Stimulated activated naive CD8-positive, alpha-beta T cell treated with anti-CD3 and anti-CD28 coated beads, Interleukin-15, amount 100 ng/mL, for 72 hours (primary cell): ENCODE results near the gene REXO1.

Experiments used
- ATAC-seq: fragments of 150-1000 bp; cut with Tn5 transposase; 2 replicates; pipeline ENCODE4 v1.10.0; 2021; ENCODE audit warnings: mild to moderate bottlenecking, moderate library complexity
- DNase-seq, 2 donors: peaks; one replicate each; pipeline ENCODE4 v3.0.0; 2021 to 2022
- H3K27ac Mint-ChIP-seq, 2 donors: one replicate each; pipeline ENCODE4 v1.8.0; 2022; ENCODE audit warnings: mild to moderate bottlenecking in 2 of 2, mixed read lengths in 2 of 2, moderate library complexity in 2 of 2
- H3K27me3 Mint-ChIP-seq: one replicate; pipeline ENCODE4 v1.8.0; 2022; ENCODE audit warnings: mixed read lengths
- H3K4me1 Mint-ChIP-seq: one replicate; pipeline ENCODE4 v1.8.0; 2022; ENCODE audit warnings: mild to moderate bottlenecking, mixed read lengths
- H3K4me3 Mint-ChIP-seq, 2 donors: one replicate each; pipeline ENCODE4 v1.8.0; 2022; ENCODE audit warnings: mild to moderate bottlenecking in 2 of 2, mixed read lengths in 2 of 2, moderate library complexity in 1 of 2
- H3K9me3 Mint-ChIP-seq, 2 donors: one replicate each; pipeline ENCODE4 v1.8.0; 2022; ENCODE audit warnings: mixed read lengths in 2 of 2

The REXO1 gene

DNA sequence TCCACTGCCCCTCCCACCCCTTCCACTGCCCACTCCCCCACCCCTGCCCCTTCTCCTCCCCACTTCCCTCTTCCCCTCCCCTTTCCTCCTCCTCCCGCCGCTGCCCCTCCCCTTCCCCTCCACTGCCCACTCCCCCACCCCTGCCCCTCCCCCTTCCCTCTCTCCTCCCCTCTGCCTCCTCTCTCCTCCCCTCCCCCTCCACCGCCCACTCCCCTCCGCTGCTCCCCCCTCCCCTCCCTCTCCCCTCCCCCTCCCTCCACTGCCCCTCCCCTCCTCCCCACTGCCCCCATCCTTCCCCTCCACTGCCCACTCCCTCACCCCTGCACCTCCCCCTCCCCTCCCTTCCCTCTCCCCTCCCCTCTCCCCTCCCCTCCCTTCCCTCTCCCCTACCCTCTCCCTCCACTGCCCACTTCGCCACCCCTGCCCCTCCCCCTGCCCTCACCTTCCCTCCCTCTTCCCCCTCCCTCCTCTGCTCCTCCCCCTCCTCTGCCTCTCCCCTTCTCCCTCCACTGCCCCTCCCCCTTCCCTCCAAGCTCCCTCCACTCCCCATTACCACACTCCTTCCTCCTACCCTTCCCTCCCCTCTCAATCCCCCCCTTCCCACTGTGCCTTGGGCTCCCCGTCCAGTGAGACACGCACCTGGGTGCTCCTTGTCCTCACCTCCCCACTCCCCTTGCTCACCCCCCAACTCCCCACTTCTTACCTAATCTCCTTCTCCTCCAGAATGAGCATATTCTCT lies 58.1 kb downstream of the REXO1 start:
- Mint-ChIP-seq H3K27ac (no peak overlapping the region), H3K4me1 (peaks cover 9% of the 10 kb centered on the region), H3K27me3 (peaks cover 62% of the 10 kb centered on the region), H3K4me3 (no peak overlapping the region), H3K9me3 (no peaks in the 10 kb centered on the region)
- DNase-seq: no peak
- ATAC-seq: no peak

DNA sequence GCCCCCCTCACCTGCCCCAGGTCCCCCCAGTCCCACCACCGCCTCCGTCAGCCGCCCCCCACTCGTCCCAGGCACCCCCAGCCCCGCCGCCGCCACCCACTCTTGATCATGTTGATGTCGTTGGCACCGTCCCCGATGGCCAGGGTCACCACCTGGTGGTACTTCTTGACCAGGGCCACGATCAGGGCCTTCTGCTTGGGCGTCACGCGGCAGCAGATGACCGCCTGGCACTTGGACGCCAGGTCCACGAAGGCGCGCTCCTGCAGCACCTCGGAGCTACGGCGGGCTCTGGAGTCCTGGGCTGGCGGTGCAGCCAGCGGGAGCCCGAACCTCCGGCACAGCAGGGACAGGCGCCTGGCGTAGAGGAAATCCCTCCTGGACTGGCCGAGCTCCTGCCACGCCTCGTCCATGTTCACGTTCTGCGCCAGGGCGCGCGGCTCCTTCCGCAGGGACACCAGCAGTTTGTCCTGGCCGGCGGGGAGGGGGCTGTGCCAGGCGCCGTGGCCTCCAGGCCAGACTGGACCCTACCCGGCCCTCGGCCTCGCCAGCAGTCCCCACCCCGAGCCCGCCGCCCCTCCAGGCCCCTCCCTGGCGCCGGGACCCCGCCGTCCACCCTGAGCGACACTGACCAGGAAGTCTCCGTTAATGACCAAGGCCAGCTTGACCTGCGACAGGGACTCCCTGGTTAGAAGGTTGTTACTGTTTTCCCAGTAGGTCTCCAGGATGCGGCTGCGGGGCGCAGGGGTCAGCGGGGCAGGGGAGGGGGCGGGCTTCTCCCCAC lies 58.8 kb downstream of the REXO1 start:
- peaks cover 5% of the 10 kb centered on the region for H3K4me1 Mint-ChIP-seq

GRCh38 chr19:1787116-1787515 lies 61.2 kb downstream of the REXO1 start:
- no peaks in the 10 kb centered on the region for H3K4me1 Mint-ChIP-seq

More for the DNA sequence above, 58.8 kb downstream of the REXO1 start:
- no peak for ATAC-seq
- Mint-ChIP-seq H3K4me3 (no peak overlapping the region), H3K9me3 (no peaks in the 10 kb centered on the region), H3K27ac (no peak overlapping the region), H3K27me3 (peaks cover 61% of the 10 kb centered on the region)
- DNase-seq: no peak

DNA sequence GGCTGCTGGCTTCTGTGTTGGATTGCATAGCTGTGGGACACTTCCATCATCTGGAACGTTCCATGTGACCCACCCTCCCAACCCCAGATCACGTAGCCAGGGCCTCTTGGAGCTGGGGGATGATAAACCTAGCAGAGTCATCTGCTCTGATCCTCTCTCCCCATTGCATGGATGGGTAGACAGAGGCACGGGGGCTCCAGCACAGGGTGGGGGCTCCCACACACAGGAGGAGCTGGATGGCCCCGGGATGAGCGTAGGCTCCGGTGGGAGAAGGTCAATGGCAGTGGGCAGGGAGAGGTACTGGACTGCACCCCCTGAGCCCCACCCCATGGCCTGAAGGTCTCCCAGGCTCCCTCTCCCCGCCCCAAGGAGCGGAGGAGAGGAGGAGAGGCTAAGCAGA lies 61.6 kb downstream of the REXO1 start:
- H3K27me3 Mint-ChIP-seq: peaks cover 75% of the 10 kb centered on the region
- no peaks in the 10 kb centered on the region for H3K9me3 Mint-ChIP-seq
- DNase-seq (no peak), ATAC-seq (no peak)
- no peak overlapping the region for H3K27ac Mint-ChIP-seq
- H3K4me1 Mint-ChIP-seq: no peaks in the 10 kb centered on the region
- no peak overlapping the region for H3K4me3 Mint-ChIP-seq

More at GRCh38 chr19:1787116-1787515, 61.2 kb downstream of the REXO1 start:
- ATAC-seq (no peak), DNase-seq (no peak)
- Mint-ChIP-seq H3K27me3 (peaks cover 75% of the 10 kb centered on the region), H3K27ac (no peak overlapping the region), H3K4me3 (no peak overlapping the region), H3K9me3 (no peaks in the 10 kb centered on the region)

DNA sequence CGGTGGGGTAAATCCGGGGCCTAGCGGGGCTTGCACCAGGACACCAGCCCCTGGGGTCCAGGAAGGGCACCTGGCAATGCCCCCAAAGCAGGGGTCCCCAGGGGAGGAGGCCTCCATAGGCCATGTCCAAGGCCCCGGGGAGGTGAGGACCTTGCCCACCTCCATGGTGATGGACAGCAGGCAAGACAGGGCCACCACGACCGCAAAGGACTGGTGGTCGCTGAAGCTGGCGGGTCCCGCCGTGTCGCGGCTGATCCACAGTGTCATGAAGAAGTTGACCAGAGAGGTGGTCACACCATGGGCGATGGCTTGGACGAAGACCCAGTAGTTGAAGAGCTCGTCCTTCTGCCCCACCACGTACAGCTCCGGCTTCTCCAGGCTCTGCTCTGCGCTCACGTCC lies 63.0 kb downstream of the REXO1 start:
- Mint-ChIP-seq H3K9me3 (no peaks in the 10 kb centered on the region), H3K4me1 (no peaks in the 10 kb centered on the region), H3K27ac (no peak overlapping the region), H3K4me3 (no peak overlapping the region), H3K27me3 (peaks cover 76% of the 10 kb centered on the region)
- ATAC-seq (no peak), DNase-seq (no peak)

DNA sequence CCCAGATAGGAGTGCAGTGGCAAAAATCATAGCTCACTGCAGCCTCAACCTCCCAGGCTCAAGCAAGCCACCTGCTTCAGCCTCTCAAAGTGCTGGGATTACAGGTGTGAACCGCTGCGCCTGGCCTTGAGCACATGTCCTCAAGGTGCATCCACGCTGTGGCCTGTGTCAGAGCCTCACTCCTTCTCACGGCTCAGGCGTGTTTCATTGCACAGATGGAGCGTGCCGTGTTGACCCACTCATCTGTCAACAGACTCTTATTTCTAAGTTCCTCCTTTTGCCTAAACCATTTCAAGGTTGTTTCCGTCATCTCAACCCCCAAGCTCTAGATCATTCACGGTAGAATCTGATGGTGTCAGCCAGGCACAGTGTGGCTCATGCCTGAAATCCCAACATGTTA lies 64.4 kb downstream of the REXO1 start:
- H3K4me3 Mint-ChIP-seq: no peak overlapping the region

GRCh38 chr19:1783354-1783753 lies 64.9 kb downstream of the REXO1 start:
- Mint-ChIP-seq H3K27ac (no peak overlapping the region), H3K4me3 (no peak overlapping the region), H3K4me1 (no peaks in the 10 kb centered on the region), H3K27me3 (peaks cover 83% of the 10 kb centered on the region), H3K9me3 (no peaks in the 10 kb centered on the region)
- no peak for ATAC-seq
- DNase-seq: no peak

More for the DNA sequence above, 64.4 kb downstream of the REXO1 start:
- H3K27me3 Mint-ChIP-seq: peaks cover 83% of the 10 kb centered on the region
- no peak for ATAC-seq
- DNase-seq: no peak
- no peak overlapping the region for H3K27ac Mint-ChIP-seq
- H3K4me1 Mint-ChIP-seq: no peaks in the 10 kb centered on the region
- H3K9me3 Mint-ChIP-seq: no peaks in the 10 kb centered on the region

GRCh38 chr19:1782521-1782920 lies 65.8 kb downstream of the REXO1 start:
- no peak for DNase-seq
- no peak overlapping the region for H3K4me3 Mint-ChIP-seq

GRCh38 chr19:1780272-1780958 lies 67.9 kb downstream of the REXO1 start:
- no peak for DNase-seq
- Mint-ChIP-seq H3K4me1 (peaks cover 8% of the 10 kb centered on the region), H3K9me3 (no peaks in the 10 kb centered on the region), H3K27ac (no peak overlapping the region), H3K4me3 (no peak overlapping the region), H3K27me3 (peaks cover 92% of the 10 kb centered on the region)
- no peak for ATAC-seq

More at GRCh38 chr19:1782521-1782920, 65.8 kb downstream of the REXO1 start:
- no peak overlapping the region for H3K27ac Mint-ChIP-seq
- no peak for ATAC-seq
- no peaks in the 10 kb centered on the region for H3K9me3 Mint-ChIP-seq
- no peaks in the 10 kb centered on the region for H3K4me1 Mint-ChIP-seq
- H3K27me3 Mint-ChIP-seq: peaks cover 87% of the 10 kb centered on the region

DNA sequence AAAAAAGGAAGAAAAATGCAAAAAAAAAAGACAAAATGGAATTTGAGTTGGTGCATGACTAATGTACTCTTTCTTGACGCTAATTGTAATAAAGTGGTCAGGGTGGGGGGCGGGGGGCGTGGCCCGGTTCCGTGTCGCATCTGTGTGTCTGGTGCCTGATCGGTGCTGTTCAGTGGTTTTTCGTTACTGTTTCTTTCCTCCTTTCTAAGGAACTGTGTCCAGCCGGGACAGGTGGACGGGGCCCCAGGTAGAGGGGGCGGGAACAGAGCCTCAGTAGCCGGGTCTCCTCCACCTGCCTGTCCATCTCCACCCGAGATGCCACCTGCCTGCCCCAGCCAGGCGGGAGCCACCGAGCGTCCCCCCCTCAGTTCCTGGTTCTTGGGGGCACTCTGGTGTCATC lies 68.7 kb downstream of the REXO1 start:
- H3K27me3 Mint-ChIP-seq: peaks cover 93% of the 10 kb centered on the region
- no peak for DNase-seq
- no peaks in the 10 kb centered on the region for H3K9me3 Mint-ChIP-seq
- ATAC-seq: no peak
- no peak overlapping the region for H3K27ac Mint-ChIP-seq
- no peak overlapping the region for H3K4me3 Mint-ChIP-seq
- peaks cover 8% of the 10 kb centered on the region for H3K4me1 Mint-ChIP-seq

DNA sequence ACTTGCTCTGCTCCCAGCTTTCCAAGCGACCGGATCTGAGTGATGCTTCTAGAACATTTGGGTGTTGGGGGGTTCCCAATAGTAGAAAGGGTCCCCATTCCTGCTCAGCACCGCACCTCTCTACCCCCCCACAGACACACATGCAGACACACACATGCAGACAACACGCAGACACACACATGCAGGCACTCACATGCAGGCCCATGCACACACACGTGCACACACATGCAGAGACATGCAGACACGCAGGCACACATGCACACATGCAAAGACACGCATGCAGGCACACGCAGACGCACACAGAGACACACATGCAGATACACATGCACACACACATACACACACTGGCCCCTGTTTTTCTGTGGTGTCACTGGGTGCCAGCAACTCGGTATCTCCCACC lies 71.1 kb downstream of the REXO1 start:
- ATAC-seq: no peak

DNA sequence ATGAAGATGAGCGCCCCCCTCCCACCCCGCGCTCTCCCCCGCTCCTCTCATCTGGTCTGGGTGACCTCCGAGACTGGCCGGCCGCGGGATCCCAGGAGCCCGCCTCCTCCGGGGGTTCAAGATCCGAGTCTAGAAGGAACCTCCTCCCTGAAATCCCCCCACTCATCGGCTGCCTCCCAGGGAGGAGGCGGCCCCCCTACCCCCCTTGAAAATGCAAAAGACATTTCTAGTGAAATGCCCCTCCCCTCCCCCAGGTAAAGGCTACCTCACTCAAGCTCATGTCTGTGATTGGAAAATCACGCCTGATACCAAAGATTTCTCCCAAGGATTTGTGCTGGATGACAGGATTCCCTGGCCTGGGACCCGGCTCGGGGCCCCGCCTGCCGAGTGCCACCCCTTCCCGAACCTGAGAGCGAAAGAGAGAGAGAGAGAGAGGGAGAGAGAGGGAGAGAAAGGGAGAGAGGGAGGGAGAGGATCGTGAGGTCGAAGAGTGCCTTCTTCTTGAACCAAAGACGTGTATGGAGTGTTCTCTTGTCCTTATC lies 71.6 kb downstream of the REXO1 start:
- Mint-ChIP-seq H3K27ac (no peak overlapping the region), H3K4me3 (no peak overlapping the region)

More for the DNA sequence above, 71.1 kb downstream of the REXO1 start:
- Mint-ChIP-seq H3K9me3 (no peaks in the 10 kb centered on the region), H3K27me3 (peaks cover 94% of the 10 kb centered on the region), H3K4me1 (peaks cover 8% of the 10 kb centered on the region), H3K4me3 (no peak overlapping the region), H3K27ac (no peak overlapping the region)
- DNase-seq: no peak

DNA sequence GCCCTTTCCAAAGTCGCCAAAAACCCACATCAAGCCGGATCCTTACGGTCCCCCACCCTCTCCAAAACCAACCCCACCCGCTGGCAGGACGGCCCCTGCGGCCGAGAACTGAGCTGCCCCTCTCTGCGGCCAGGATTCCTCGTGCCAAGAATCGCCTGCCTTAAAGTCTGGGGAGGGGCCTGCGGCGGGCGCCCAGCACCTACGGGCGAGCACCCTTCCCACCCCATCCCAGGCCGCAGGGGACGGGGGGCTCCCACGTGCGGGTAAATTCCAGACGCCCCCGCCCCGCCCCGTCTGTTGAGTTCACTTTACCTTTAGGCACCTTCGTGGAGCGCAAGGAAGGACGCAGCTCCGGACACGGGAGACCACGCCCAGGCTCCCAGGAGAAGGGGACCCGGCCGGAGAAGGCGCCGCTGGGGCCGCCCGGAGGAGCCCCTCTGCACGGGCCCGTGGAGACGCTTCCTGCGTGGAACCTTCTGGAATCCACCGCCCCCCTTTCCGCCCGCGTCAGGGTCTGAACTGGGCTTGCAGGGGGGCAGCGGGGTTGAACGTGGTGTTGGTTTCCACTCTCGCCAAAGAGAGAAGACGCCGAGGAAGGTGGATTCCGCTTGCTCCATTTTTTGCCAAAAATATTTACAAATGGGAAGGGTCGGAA lies 72.2 kb downstream of the REXO1 start:
- Mint-ChIP-seq H3K4me1 (peaks cover 8% of the 10 kb centered on the region), H3K9me3 (peaks cover 0 to 5% of the 10 kb centered on the region in 2 donors), H3K27me3 (peaks cover 99% of the 10 kb centered on the region), H3K4me3 (no peak overlapping the region), H3K27ac (no peak overlapping the region)
- DNase-seq (no peak), ATAC-seq (no peak)

More for the DNA sequence above, 71.6 kb downstream of the REXO1 start:
- DNase-seq (no peak), ATAC-seq (no peak)
- Mint-ChIP-seq H3K4me1 (peaks cover 8% of the 10 kb centered on the region), H3K9me3 (no peaks in the 10 kb centered on the region), H3K27me3 (peaks cover 98% of the 10 kb centered on the region)

DNA sequence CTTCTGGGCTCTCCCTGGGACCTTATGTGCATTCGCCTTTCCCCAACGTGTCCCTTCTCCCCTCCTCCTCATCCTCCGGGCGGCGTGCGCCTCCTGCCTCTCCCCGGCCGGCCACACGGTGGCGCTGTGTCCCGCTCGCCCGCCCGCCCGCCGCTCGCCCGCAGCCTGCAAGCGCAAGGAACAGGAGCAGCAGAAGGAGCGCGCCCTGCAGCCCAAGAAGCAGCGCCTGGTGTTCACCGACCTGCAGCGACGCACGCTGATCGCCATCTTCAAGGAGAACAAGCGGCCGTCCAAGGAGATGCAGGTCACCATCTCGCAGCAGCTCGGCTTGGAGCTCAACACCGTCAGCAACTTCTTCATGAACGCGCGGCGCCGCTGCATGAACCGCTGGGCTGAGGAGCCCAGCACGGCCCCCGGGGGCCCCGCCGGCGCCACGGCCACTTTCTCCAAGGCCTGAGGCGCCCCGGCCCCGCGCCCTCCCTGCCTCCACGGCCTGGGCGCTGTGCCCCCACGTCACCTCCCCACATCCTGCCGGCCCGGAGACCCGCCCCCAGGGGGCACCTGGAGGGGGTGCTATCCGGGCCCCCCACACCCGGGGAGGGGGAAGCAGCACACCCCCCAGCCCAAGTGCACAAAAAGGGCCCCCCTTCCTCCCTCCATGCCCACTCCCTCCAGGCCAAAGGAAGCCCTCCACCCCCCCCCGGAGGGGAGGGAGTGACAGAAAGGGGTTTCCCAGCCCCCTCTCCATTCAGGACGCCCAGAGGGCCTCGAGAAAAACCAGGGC lies 73.1 kb downstream of the REXO1 start:
- no peak overlapping the region for H3K27ac Mint-ChIP-seq
- H3K27me3 Mint-ChIP-seq: peaks cover 99% of the 10 kb centered on the region
- DNase-seq (no peak), ATAC-seq (no peak)
- peaks cover 8% of the 10 kb centered on the region for H3K4me1 Mint-ChIP-seq
- H3K9me3 Mint-ChIP-seq: peaks cover 8 to 14% of the 10 kb centered on the region in 2 donors
- no peak overlapping the region for H3K4me3 Mint-ChIP-seq
